WTC11 (cell line): ENCODE results near the gene BMP6.

Experiments used
- ETV6 ChIP-seq: sonication (generic); formaldehyde crosslinking; IDR thresholded peaks from 2 replicates; pipeline ENCODE4 v1.8.1; 2022; ENCODE audit warnings: mild to moderate bottlenecking, missing genetic modification reagents
- FOXP1 ChIP-seq: sonication (generic); formaldehyde crosslinking; IDR thresholded peaks from 2 replicates; pipeline ENCODE4 v1.8.0; 2022; ENCODE audit warnings: missing genetic modification reagents, mild to moderate bottlenecking, moderate library complexity, borderline replicate concordance
- GABPB1 ChIP-seq: sonication (generic); formaldehyde crosslinking; IDR thresholded peaks from 2 replicates; pipeline ENCODE4 v1.8.1; 2023; ENCODE audit warnings: mild to moderate bottlenecking, missing genetic modification reagents
- JUN ChIP-seq: sonication (generic); formaldehyde crosslinking; IDR thresholded peaks from 2 replicates; pipeline ENCODE4 v1.8.0; 2023; ENCODE audit warnings: mild to moderate bottlenecking, missing genetic modification reagents
- NR2C2 ChIP-seq: sonication (generic); formaldehyde crosslinking; IDR thresholded peaks from 2 replicates; pipeline ENCODE4 v1.8.0; 2022; ENCODE audit warnings: mild to moderate bottlenecking, missing genetic modification reagents
- TCF7 ChIP-seq: sonication (generic); formaldehyde crosslinking; IDR thresholded peaks from 2 replicates; pipeline ENCODE4 v1.8.0; 2022; ENCODE audit warnings: mild to moderate bottlenecking, low read depth, missing genetic modification reagents, moderate library complexity
- TF ChIP-seq, protein P1 (sequence below): fragments of 250-450 bp; sonication (Bioruptor Pico); IDR thresholded peaks from 2 replicates; pipeline ENCODE4 v2.1.2; 2022; ENCODE audit warnings: mild to moderate bottlenecking, moderate library complexity
- TF ChIP-seq, protein P2 (sequence below): sonication (generic); formaldehyde crosslinking; IDR thresholded peaks from 2 replicates; pipeline ENCODE4 v1.8.1; 2022; ENCODE audit warnings: low read depth, mild to moderate bottlenecking, moderate library complexity, missing genetic modification reagents, borderline replicate concordance
- TF ChIP-seq, protein P3 (sequence below): fragments of 200-600 bp; IDR thresholded peaks from 2 replicates; pipeline ENCODE4 v1.8.0; 2022; ENCODE audit warnings: antibody characterized with exemption
- TF ChIP-seq, protein P4 (sequence below): sonication (generic); formaldehyde crosslinking; IDR thresholded peaks from 2 replicates; pipeline ENCODE4 v1.8.0; 2022; ENCODE audit warnings: mild to moderate bottlenecking, missing genetic modification reagents
- TF ChIP-seq, protein P5 (sequence below): sonication (generic); formaldehyde crosslinking; IDR thresholded peaks from 2 replicates; pipeline ENCODE4 v1.8.0; 2023; ENCODE audit warnings: missing genetic modification reagents

DNA sequence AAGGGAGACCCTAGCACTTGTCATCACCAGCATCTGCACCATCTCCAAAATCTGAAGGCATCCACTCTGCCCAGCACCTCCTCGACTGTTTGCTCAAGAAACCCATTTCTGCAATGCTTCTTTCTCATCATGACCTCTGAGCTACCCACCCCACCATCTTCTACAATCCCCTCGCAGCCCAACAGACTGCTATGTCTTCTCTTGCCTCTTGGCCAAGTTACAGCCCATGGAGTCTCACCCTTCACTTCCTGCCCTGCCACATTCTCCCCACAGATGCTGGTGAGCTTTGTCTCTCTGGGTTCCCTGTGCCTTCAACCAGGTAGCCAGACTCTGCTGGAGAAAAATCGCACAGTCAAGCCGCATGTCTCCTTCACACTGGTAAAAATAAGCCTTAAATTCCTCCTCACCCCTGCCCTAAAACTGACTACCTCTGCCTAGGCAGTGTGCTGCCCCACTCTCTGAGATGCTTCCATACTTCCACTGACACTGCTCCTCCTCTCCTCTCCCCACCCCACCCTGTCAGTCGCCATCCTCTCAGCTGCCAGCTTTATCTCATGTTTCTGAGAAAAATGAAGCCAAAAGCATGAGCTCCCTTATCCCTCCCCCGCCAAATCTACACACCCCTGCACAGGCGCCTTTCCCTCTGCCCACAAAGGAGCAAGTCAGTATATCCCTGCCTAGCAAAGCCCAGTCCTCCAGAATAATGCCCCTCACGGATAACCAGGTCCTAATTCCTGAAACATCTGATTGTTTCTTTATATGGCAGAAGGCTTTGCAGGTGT is 187.0 kb downstream of the BMP6 start:
- TF ChIP-seq TCF7 (CRISPR knock-in tag), result no peak
- TF ChIP-seq, protein P1, sequence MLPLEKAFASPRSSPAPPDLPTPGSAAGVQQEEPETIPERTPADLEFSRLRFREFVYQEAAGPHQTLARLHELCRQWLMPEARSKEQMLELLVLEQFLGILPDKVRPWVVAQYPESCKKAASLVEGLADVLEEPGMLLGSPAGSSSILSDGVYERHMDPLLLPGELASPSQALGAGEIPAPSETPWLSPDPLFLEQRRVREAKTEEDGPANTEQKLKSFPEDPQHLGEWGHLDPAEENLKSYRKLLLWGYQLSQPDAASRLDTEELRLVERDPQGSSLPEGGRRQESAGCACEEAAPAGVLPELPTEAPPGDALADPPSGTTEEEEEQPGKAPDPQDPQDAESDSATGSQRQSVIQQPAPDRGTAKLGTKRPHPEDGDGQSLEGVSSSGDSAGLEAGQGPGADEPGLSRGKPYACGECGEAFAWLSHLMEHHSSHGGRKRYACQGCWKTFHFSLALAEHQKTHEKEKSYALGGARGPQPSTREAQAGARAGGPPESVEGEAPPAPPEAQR, result no peak
- TF ChIP-seq, protein P2, sequence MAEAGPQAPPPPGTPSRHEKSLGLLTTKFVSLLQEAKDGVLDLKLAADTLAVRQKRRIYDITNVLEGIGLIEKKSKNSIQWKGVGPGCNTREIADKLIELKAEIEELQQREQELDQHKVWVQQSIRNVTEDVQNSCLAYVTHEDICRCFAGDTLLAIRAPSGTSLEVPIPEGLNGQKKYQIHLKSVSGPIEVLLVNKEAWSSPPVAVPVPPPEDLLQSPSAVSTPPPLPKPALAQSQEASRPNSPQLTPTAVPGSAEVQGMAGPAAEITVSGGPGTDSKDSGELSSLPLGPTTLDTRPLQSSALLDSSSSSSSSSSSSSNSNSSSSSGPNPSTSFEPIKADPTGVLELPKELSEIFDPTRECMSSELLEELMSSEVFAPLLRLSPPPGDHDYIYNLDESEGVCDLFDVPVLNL (CRISPR knock-in tag), result no peak
- no peak for TF ChIP-seq JUN
- no peak for TF ChIP-seq NR2C2 (CRISPR knock-in tag)
- TF ChIP-seq, protein P3, sequence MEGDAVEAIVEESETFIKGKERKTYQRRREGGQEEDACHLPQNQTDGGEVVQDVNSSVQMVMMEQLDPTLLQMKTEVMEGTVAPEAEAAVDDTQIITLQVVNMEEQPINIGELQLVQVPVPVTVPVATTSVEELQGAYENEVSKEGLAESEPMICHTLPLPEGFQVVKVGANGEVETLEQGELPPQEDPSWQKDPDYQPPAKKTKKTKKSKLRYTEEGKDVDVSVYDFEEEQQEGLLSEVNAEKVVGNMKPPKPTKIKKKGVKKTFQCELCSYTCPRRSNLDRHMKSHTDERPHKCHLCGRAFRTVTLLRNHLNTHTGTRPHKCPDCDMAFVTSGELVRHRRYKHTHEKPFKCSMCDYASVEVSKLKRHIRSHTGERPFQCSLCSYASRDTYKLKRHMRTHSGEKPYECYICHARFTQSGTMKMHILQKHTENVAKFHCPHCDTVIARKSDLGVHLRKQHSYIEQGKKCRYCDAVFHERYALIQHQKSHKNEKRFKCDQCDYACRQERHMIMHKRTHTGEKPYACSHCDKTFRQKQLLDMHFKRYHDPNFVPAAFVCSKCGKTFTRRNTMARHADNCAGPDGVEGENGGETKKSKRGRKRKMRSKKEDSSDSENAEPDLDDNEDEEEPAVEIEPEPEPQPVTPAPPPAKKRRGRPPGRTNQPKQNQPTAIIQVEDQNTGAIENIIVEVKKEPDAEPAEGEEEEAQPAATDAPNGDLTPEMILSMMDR, result no peak
- no peak for TF ChIP-seq GABPB1 (CRISPR knock-in tag)
- TF ChIP-seq, protein P4, sequence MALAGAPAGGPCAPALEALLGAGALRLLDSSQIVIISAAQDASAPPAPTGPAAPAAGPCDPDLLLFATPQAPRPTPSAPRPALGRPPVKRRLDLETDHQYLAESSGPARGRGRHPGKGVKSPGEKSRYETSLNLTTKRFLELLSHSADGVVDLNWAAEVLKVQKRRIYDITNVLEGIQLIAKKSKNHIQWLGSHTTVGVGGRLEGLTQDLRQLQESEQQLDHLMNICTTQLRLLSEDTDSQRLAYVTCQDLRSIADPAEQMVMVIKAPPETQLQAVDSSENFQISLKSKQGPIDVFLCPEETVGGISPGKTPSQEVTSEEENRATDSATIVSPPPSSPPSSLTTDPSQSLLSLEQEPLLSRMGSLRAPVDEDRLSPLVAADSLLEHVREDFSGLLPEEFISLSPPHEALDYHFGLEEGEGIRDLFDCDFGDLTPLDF (CRISPR knock-in tag), result no peak
- TF ChIP-seq ETV6 (CRISPR knock-in tag), result no peak
- TF ChIP-seq FOXP1 (CRISPR knock-in tag), result no peak
- TF ChIP-seq, protein P5, sequence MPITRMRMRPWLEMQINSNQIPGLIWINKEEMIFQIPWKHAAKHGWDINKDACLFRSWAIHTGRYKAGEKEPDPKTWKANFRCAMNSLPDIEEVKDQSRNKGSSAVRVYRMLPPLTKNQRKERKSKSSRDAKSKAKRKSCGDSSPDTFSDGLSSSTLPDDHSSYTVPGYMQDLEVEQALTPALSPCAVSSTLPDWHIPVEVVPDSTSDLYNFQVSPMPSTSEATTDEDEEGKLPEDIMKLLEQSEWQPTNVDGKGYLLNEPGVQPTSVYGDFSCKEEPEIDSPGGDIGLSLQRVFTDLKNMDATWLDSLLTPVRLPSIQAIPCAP (CRISPR knock-in tag), result no peak
